PC-9 (cell line): ENCODE measurements around the gene SLC22A15.

Experiments
- EZH2 ChIP-seq: fragments of 200-600 bp; sonication (generic); IDR thresholded peaks from 2 replicates; pipeline ENCODE4 v1.8.0; 2017; ENCODE audit warnings: antibody characterized with exemption, low read depth
- TF ChIP-seq, protein P1 (sequence below): fragments of 200-600 bp; sonication (generic); conservative IDR thresholded peaks from 2 replicates; pipeline ENCODE4 v1.6.1; 2017; ENCODE audit warnings: mixed run types, antibody characterized with exemption, mild to moderate bottlenecking, moderate library complexity

DNA sequence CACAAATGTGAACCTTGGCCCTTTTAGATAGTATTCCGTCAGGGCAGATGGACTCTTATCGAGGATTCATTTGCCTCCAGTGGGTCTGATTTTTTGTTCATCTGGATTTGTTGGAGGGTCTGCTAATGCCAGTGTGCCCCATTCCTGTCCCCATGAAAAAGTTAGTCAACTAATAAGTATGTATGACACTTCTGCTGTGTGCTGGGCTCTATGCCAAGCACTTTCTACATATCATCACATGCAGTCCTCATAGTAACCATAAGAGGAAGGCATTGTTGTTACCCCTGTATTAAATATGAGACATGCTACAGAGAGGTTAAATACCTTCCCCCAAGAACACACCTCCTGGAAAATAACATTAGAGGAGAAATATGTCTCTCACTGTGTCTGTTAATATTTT lies 88.3 kb downstream of the SLC22A15 start:
- TF ChIP-seq, protein P1, sequence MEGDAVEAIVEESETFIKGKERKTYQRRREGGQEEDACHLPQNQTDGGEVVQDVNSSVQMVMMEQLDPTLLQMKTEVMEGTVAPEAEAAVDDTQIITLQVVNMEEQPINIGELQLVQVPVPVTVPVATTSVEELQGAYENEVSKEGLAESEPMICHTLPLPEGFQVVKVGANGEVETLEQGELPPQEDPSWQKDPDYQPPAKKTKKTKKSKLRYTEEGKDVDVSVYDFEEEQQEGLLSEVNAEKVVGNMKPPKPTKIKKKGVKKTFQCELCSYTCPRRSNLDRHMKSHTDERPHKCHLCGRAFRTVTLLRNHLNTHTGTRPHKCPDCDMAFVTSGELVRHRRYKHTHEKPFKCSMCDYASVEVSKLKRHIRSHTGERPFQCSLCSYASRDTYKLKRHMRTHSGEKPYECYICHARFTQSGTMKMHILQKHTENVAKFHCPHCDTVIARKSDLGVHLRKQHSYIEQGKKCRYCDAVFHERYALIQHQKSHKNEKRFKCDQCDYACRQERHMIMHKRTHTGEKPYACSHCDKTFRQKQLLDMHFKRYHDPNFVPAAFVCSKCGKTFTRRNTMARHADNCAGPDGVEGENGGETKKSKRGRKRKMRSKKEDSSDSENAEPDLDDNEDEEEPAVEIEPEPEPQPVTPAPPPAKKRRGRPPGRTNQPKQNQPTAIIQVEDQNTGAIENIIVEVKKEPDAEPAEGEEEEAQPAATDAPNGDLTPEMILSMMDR: no peak
- no peak for TF ChIP-seq EZH2
